PC-9 (cell line): ENCODE results near the gene BSCL2.

Source experiments
- EZH2 ChIP-seq: fragments of 200-600 bp; sonication (generic); IDR thresholded peaks from 2 replicates; pipeline ENCODE4 v1.8.0; 2017; ENCODE audit warnings: antibody characterized with exemption, low read depth
- TF ChIP-seq, protein P1 (sequence below): fragments of 200-600 bp; sonication (generic); conservative IDR thresholded peaks from 2 replicates; pipeline ENCODE4 v1.6.1; 2017; ENCODE audit warnings: mixed run types, antibody characterized with exemption, mild to moderate bottlenecking, moderate library complexity

DNA sequence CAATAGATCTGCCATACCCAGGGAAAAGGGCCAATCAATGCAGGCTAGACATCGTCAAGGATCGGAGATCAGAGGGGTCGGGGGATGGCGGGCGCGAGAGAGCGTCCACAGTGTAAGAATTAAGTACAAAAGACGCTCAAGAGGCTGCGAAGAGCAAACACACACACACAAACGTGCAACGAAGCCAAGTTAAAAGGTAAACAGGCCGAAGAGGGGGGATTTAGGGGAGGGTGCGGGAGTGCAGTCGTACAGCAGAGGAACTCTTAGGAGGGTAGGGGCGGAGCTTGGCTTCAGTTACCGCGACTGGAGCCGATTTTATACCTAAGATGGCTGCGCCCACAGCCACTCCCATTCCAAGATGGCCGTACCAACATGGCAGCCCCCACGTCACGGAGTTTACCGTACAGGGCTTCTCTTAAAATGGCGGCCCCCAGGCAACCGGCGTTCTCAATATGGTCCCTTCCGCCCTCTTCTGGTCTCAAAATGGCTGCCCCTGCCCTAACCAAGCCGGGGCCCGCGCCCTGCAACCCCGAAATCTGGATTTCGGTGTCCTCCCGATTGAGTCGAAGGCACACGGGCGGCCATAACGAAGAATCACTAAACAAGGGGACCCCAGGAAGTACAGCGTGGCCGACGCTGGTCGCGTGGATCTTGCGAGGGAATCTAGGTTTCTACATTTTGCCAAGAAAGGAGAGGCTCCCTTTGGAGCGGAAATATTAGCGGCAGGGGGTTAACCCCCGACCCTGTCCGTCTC, 2.2 kb upstream of the BSCL2 start:
- TF ChIP-seq, protein P1, sequence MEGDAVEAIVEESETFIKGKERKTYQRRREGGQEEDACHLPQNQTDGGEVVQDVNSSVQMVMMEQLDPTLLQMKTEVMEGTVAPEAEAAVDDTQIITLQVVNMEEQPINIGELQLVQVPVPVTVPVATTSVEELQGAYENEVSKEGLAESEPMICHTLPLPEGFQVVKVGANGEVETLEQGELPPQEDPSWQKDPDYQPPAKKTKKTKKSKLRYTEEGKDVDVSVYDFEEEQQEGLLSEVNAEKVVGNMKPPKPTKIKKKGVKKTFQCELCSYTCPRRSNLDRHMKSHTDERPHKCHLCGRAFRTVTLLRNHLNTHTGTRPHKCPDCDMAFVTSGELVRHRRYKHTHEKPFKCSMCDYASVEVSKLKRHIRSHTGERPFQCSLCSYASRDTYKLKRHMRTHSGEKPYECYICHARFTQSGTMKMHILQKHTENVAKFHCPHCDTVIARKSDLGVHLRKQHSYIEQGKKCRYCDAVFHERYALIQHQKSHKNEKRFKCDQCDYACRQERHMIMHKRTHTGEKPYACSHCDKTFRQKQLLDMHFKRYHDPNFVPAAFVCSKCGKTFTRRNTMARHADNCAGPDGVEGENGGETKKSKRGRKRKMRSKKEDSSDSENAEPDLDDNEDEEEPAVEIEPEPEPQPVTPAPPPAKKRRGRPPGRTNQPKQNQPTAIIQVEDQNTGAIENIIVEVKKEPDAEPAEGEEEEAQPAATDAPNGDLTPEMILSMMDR: peak; percentile 29; the same call in 1 of the 2 replicates
- TF ChIP-seq EZH2: no peak
